PC-9 (cell line): ENCODE results near the gene TBX18.

Experiments used
- CTCF ChIP-seq: fragments of 200-600 bp; sonication (generic); conservative IDR thresholded peaks from 2 replicates; pipeline ENCODE4 v1.6.1; 2017; ENCODE audit warnings: mixed run types, antibody characterized with exemption, mild to moderate bottlenecking, moderate library complexity
- EZH2 ChIP-seq: fragments of 200-600 bp; sonication (generic); IDR thresholded peaks from 2 replicates; pipeline ENCODE4 v1.8.0; 2017; ENCODE audit warnings: antibody characterized with exemption, low read depth

DNA sequence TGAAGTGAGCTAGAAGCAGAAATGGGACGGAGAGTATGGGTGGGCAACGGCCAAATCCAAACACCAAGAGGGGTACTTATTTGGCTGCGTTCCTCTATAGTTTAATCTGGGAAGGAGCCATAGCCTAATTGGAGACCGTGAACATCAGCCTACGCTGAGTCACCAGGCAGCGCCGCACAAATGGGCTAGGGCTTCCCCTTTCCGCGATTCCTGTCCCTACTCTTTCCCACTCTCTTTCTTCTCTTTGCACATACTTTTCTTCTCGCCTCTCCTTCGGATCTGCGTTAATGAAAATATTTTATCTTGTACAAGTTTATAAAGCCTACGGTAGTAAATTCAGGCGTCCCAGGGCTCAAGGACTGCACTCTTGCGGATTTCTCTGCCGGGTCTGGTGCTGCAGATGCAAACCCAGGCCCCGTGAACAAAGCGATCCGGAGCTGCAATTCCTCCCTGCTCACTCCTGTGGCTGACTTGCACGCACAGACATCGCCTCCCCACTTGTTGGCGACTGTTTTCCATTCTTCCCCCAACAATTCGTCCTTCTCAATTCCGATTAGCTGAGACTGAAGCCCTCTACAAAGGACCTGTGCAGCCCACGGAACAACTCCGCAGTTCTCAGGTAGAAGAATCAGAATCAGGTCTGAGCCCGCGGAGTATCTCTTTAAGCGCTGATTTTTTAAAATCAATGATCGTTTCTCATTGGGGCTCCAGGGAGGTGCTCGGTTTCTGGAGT lies 4.2 kb upstream of the TBX18 start:
- TF ChIP-seq EZH2 (no peak), CTCF (no peak)
